GM12874 (cell line): ENCODE data around the gene NEURL2.

Experiments
- TF ChIP-seq, protein P1 (sequence below): IDR thresholded peaks from 2 replicates; pipeline ENCODE4 v1.5.1; 2011; ENCODE audit warnings: low read depth, mild to moderate bottlenecking, control low read depth, low read length, moderate library complexity; ENCODE audit not compliant: insufficient read depth

NEURL2 gene

DNA sequence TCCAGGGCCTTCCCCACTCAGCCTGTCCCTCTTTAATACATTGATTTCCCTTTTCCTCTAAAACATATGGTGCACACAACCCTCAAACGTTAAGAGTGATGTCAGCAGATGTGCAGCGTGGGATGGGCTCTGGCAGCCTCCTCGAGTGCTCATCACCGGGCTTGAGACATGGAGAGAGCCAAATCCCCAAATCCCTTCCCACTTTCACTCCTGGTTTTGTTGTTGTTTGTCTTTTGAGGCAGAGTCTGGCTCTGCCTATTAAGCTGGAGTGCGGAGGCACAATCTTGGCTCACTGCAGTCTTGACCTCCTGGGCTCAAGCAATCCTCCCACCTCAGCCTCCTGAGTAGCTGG is 26.8 kb upstream of the NEURL2 start:
- TF ChIP-seq, protein P1, sequence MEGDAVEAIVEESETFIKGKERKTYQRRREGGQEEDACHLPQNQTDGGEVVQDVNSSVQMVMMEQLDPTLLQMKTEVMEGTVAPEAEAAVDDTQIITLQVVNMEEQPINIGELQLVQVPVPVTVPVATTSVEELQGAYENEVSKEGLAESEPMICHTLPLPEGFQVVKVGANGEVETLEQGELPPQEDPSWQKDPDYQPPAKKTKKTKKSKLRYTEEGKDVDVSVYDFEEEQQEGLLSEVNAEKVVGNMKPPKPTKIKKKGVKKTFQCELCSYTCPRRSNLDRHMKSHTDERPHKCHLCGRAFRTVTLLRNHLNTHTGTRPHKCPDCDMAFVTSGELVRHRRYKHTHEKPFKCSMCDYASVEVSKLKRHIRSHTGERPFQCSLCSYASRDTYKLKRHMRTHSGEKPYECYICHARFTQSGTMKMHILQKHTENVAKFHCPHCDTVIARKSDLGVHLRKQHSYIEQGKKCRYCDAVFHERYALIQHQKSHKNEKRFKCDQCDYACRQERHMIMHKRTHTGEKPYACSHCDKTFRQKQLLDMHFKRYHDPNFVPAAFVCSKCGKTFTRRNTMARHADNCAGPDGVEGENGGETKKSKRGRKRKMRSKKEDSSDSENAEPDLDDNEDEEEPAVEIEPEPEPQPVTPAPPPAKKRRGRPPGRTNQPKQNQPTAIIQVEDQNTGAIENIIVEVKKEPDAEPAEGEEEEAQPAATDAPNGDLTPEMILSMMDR: no peak

DNA sequence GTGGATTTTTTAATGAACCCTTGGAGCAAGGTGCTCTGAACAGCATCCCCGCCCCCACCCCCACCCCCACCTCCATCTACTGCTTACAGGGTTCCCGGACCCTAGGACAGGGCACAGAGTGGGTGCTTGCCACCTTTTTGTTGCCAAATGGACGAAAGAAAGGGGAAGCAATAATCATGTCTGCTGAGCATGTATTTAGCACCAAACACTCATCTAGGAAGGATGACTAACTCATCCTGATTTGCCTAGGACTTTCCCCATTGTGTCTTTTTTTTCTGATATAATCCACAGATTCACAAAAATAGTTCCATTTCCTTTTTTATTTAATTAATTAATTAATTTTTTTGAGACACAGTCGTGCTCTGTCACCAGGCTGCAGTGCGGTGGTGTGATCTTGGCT is 22.1 kb upstream of the NEURL2 start:
- TF ChIP-seq, protein P1: no peak

GRCh38 chr20:45912344-45912682 is 21.3 kb upstream of the NEURL2 start:
- TF ChIP-seq, protein P1: no peak

GRCh38 chr20:45911486-45912343 is 20.7 kb upstream of the NEURL2 start, which contains the start of gene PLTP:
TSS of gene PLTP (minus strand) at chr20:45912155. CDS start at chr20:45911452, 703 bp downstream.
- TF ChIP-seq, protein P1: no peak

DNA sequence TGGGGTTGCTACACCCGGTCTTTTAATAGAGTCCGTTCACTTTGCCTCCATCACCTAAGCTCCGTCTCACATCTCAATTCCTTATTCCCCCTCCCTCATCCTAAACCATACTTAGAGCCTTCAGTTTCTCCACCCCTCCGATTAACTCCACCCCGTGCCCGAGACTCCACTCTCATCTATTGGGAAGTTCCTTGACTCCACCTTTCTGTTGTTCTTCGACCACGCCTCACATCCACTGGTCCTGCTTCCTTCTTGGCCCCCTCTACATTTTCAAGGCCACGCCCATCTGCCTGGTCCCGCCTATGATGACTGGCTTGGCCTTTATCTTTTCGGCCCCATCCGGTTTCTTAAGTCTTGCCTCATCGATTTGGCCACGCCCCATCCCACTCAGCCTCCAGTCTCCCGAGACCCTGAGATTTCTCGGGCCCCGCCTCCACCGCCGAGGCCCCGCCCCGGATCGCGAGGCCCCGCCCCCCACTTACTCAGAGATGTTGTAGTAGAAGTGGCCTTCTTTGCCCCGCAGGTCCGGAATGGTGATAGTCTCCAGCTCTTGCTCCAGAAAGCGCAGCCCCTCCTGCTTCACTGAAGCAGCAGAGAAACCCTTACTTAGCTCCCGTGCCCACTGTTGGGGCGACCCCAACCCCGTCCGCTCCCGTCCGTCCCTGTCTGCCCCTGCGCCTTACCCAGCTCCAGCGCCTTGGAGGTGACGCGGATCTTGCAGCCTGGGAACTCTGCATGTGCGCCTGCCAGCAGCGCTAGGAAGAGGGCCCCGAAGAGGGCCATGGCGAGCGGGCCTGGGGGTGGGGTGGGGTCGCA is 19.9 kb upstream of the NEURL2 start:
- TF ChIP-seq, protein P1: no peak

- TF ChIP-seq, protein P1: no peak
Observed at GRCh38 chr20:45909817-45910669, 19.0 kb upstream of the NEURL2 start.
